ENCODE measurements around the gene TTLL9. TPM values are rescaled to one million over a fixed set of nuclear protein-coding genes. Genes with fewer than 3 reads are reported as not detected.

TTLL9 gene
- polyA plus RNA-seq, 1 of the 3 experiments (the other 2 are of a cell fraction): 0.23 TPM

- no peaks in the 10 kb centered on the region for H3F3A ChIP-seq (replicated peaks; ENCODE audit: insufficient read depth)
- TF ChIP-seq, protein P1, sequence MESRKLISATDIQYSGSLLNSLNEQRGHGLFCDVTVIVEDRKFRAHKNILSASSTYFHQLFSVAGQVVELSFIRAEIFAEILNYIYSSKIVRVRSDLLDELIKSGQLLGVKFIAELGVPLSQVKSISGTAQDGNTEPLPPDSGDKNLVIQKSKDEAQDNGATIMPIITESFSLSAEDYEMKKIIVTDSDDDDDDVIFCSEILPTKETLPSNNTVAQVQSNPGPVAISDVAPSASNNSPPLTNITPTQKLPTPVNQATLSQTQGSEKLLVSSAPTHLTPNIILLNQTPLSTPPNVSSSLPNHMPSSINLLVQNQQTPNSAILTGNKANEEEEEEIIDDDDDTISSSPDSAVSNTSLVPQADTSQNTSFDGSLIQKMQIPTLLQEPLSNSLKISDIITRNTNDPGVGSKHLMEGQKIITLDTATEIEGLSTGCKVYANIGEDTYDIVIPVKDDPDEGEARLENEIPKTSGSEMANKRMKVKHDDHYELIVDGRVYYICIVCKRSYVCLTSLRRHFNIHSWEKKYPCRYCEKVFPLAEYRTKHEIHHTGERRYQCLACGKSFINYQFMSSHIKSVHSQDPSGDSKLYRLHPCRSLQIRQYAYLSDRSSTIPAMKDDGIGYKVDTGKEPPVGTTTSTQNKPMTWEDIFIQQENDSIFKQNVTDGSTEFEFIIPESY (IDR thresholded peaks at IDR 0.05; ENCODE audit: borderline replicate concordance, low read depth): no peak
- TF ChIP-seq RCOR1 (IDR thresholded peaks at IDR 0.05; ENCODE audit: low read length) (no peak), MAX (IDR thresholded peaks at IDR 0.05; ENCODE audit: low read depth) (no peak), FOXJ3 (CRISPR knock-in tag; IDR thresholded peaks at IDR 0.05) (no peak), FOXM1 (IDR thresholded peaks at IDR 0.05; ENCODE audit: low read depth) (no peak), RFX5 (IDR thresholded peaks at IDR 0.05; ENCODE audit: low read length) (no peak), NFIC (IDR thresholded peaks at IDR 0.05; ENCODE audit: borderline replicate concordance) (no peak), MXI1 (IDR thresholded peaks at IDR 0.05; ENCODE audit: low read depth, low read length) (no peak), FOSL2 (IDR thresholded peaks at IDR 0.05; ENCODE audit: borderline replicate concordance, low read depth) (no peak), USF1 (IDR thresholded peaks at IDR 0.05; ENCODE audit: borderline replicate concordance, low read depth) (no peak), TAF1 (IDR thresholded peaks at IDR 0.05; ENCODE audit: borderline replicate concordance, low read depth, low read length) (no peak), SMC3 (IDR thresholded peaks at IDR 0.05; ENCODE audit: low read depth, low read length) (no peak)
- TF ChIP-seq, protein P2, sequence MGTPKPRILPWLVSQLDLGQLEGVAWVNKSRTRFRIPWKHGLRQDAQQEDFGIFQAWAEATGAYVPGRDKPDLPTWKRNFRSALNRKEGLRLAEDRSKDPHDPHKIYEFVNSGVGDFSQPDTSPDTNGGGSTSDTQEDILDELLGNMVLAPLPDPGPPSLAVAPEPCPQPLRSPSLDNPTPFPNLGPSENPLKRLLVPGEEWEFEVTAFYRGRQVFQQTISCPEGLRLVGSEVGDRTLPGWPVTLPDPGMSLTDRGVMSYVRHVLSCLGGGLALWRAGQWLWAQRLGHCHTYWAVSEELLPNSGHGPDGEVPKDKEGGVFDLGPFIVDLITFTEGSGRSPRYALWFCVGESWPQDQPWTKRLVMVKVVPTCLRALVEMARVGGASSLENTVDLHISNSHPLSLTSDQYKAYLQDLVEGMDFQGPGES (IDR thresholded peaks at IDR 0.05; ENCODE audit: low read depth, low read length): no peak
- POLR2A ChIA-PET: interaction anchor here (0.6 kb wide), 1 partner anchor 367 kb away, joined by 4 read pairs; no protein-coding TSS in a partner anchor
- H3K27me3 ChIP-seq (ENCODE audit: insufficient read depth): peaks cover 28% of the 10 kb centered on the region
- no peak overlapping the region for H2AFZ ChIP-seq (ENCODE audit: low read depth)
- H3K9me2 ChIP-seq: no peaks in the 10 kb centered on the region
- no peaks in the 10 kb centered on the region for H3K36me3 ChIP-seq (replicated peaks in 1 of 2; ENCODE audit: control insufficient read depth in 1 of 2, insufficient read depth in 2 of 2, low read length in 1 of 2)
- H3K4me2 ChIP-seq: no peak overlapping the region
- H3K9ac ChIP-seq: no peak overlapping the region
- no peak overlapping the region for H3K4me3 ChIP-seq (ENCODE audit: low read depth in 2 of 2, low read length in 1 of 2)
- H3K79me2 ChIP-seq (ENCODE audit: insufficient read depth): no peaks in the 10 kb centered on the region
- H3K27ac ChIP-seq (ENCODE audit: low read depth in 2 of 2, low read length in 1 of 2): no peak overlapping the region
- peaks cover 0 to 17% of the 10 kb centered on the region in 2 experiments; a peak in 2 of 4 replicates for H3K4me1 ChIP-seq (ENCODE audit: control insufficient read depth in 1 of 2, insufficient read depth in 2 of 2, low read depth in 1 of 2, low read length in 1 of 2)
- H4K20me1 ChIP-seq (ENCODE audit: insufficient read depth): no peaks in the 10 kb centered on the region
- WGBS (ENCODE audit: low lambda C conversion rate): 15% methylated on average over 5 of the region's 5 CpGs
- H3K9me3 ChIP-seq: no peaks in the 10 kb centered on the region
- no peak for DNase-seq
- CTCF ChIA-PET: interaction anchor here (1.0 to 7.9 kb wide), 8 partner anchors 10 to 147 kb away, joined by 3 to 47 read pairs (median 8); partner anchors contain the start of gene PDRG1
Observed at GRCh38 chr20:31969991-31970390, 99.6 kb downstream of the TTLL9 start.

Data from SK-N-SH (cell line).